OCI-LY3 (cell line): ENCODE data around the gene RNF168.
"Not testable (repeated sequence)": the region's sequence is repeated elsewhere in the genome, so short reads cannot be mapped to it uniquely, and the experiment has no call there.

Source experiments
- CTCF ChIP-seq: fragments of 200-600, 300-600 bp; sonication (generic); IDR thresholded peaks from 2 replicates; pipeline ENCODE4 v1.5.1; 2014; ENCODE audit warnings: antibody characterized with exemption, low read length, low read depth
- EZH2phosphoT487 ChIP-seq: fragments of 200-600 bp; shearing (Covaris generic); IDR thresholded peaks from 2 replicates; pipeline ENCODE4 v1.6.1; 2018; ENCODE audit warnings: antibody characterized with exemption, mixed run types, low read depth

GRCh38 chr3:196470182-196470581 is 33.4 kb downstream of the RNF168 start:
- TF ChIP-seq CTCF, EZH2phosphoT487: not testable (repeated sequence)
